Thyroid gland (tissue), 4 donors: ENCODE measurements around the gene CFAP161. TPM values are rescaled to one million over a fixed set of nuclear protein-coding genes. Genes with fewer than 3 reads are reported as not detected.

ENCODE experiments used
- DNase-seq, 2 donors: peaks; one replicate each; pipeline ENCODE4 v3.0.0-alpha.2; 2019
- H3K27ac ChIP-seq, 3 donors: fragments of 200-600 bp; sonication (generic); 1 replicate in 2 of 3; 2 replicates in 1 of 3; pipeline ENCODE4 v1.5.1; 2016 to 2019; ENCODE audit warnings: mild to moderate bottlenecking in 1 of 3, moderate library complexity in 1 of 3
- H3K27me3 ChIP-seq: fragments of 200-600 bp; sonication (generic); one replicate; pipeline ENCODE4 v1.5.1; 2019
- H3K36me3 ChIP-seq, 2 donors: fragments of 200-600 bp; sonication (generic); one replicate each; pipeline ENCODE4 v1.5.1; 2016 to 2019
- H3K4me1 ChIP-seq, 2 donors: fragments of 200-600 bp; sonication (generic); one replicate each; pipeline ENCODE4 v1.5.1; 2017 to 2019
- H3K4me3 ChIP-seq, 3 donors: fragments of 200-600 bp; sonication (generic); replicated peaks in 1 of 3; 1 replicate in 2 of 3; 2 replicates in 1 of 3; pipeline ENCODE4 v1.5.1; 2016; ENCODE audit warnings: mild to moderate bottlenecking in 1 of 3
- H3K9me3 ChIP-seq: fragments of 200-600 bp; sonication (generic); one replicate; pipeline ENCODE4 v1.5.1; 2017
- POLR2A ChIP-seq, 2 donors: fragments of 450-650 bp; IDR thresholded peaks; one replicate each; pipeline ENCODE4 v1.6.1; 2017; ENCODE audit warnings: antibody characterized with exemption in 2 of 2, mild to moderate bottlenecking in 2 of 2, moderate library complexity in 1 of 2
- WGBS, 2 donors: methylation state at CpG; one replicate each; pipeline ENCODE4 v1.1.5; 2017; 5-methylcytosine and 5-hydroxymethylcytosine counted together
- intact Hi-C: fragments of 100-400 bp; cut with DNase I; formaldehyde crosslinking; loops from one replicate; pipeline ENCODE4 v1.15.1; 2023
- total RNA-seq, 4 donors: library from RNA; depleted of rRNA; stranded (reverse); fragments of >200 nt; gene quantifications; one replicate each; pipeline ENCODE4 v1.2.3, GENCODE V29; 2016
- TF ChIP-seq, protein P1 (sequence below), 6 experiments: fragments of 200-600 bp in 3 of 6; fragments of 450-650 bp in 3 of 6; sonication (generic) in 3 of 6; IDR thresholded peaks; one replicate each; pipeline ENCODE4 v1.5.1; 2016 to 2019; ENCODE audit warnings: antibody characterized with exemption in 6 of 6, mild to moderate bottlenecking in 2 of 6, inconsistent platforms in 1 of 6, moderate library complexity in 1 of 6

The CFAP161 gene
- total RNA-seq, 4 donors from 2014 or later, result 0.56 to 0.81 (median 0.78) TPM; not detected in 1

DNA sequence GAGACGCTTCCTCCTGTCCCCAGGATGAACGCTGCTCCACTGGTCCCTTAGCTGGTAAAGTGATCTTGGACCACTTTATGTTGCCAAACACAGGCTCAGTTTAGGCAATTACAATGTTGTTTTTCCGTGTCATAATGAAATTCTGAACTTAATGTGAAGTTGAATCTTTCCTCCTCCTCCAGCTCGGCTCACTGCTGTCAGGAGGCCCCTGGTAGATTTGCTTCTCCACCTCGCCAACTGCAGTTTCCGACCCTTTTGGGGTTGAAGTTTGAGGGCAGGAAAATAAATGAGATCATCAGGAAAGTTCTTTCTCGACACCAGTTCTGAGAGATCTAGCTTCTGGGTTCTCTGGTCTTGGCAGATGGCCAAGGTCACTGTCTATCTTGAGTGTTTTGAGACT, 27.8 kb downstream of the CFAP161 start:
- no peak for DNase-seq
- Histone ChIP-seq H3K4me3 (no peak overlapping the region), H3K9me3 (no peaks in the 10 kb centered on the region), H3K4me1 (peaks cover 0 to 29% of the 10 kb centered on the region in 2 donors), H3K36me3 (no peaks in the 10 kb centered on the region), H3K27ac (no peak overlapping the region), H3K27me3 (no peaks in the 10 kb centered on the region)
- intact Hi-C loops, result no loop called here
- 74 to 76% methylated on average over 7 of the region's 7 CpGs for WGBS, 2 donors
- TF ChIP-seq, protein P1, sequence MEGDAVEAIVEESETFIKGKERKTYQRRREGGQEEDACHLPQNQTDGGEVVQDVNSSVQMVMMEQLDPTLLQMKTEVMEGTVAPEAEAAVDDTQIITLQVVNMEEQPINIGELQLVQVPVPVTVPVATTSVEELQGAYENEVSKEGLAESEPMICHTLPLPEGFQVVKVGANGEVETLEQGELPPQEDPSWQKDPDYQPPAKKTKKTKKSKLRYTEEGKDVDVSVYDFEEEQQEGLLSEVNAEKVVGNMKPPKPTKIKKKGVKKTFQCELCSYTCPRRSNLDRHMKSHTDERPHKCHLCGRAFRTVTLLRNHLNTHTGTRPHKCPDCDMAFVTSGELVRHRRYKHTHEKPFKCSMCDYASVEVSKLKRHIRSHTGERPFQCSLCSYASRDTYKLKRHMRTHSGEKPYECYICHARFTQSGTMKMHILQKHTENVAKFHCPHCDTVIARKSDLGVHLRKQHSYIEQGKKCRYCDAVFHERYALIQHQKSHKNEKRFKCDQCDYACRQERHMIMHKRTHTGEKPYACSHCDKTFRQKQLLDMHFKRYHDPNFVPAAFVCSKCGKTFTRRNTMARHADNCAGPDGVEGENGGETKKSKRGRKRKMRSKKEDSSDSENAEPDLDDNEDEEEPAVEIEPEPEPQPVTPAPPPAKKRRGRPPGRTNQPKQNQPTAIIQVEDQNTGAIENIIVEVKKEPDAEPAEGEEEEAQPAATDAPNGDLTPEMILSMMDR (IDR thresholded peaks at IDR 0.05), result no peak
- no peak for TF ChIP-seq POLR2A (IDR thresholded peaks at IDR 0.05)

GRCh38 chr15:81163961-81164800, 30.1 kb downstream of the CFAP161 start:
- TF ChIP-seq POLR2A (IDR thresholded peaks at IDR 0.05), result no peak
- TF ChIP-seq, protein P1 (IDR thresholded peaks at IDR 0.05), result no peak
- Histone ChIP-seq H3K27ac (no peak overlapping the region), H3K9me3 (no peaks in the 10 kb centered on the region), H3K4me3 (no peak overlapping the region), H3K27me3 (no peaks in the 10 kb centered on the region), H3K4me1 (peaks cover 0 to 22% of the 10 kb centered on the region in 2 donors), H3K36me3 (no peaks in the 10 kb centered on the region)
- DNase-seq, result no peak
- 87 to 90% methylated on average over 2 to 3 of the region's 3 CpGs for WGBS, 2 donors
- intact Hi-C loops, result no loop called here

DNA sequence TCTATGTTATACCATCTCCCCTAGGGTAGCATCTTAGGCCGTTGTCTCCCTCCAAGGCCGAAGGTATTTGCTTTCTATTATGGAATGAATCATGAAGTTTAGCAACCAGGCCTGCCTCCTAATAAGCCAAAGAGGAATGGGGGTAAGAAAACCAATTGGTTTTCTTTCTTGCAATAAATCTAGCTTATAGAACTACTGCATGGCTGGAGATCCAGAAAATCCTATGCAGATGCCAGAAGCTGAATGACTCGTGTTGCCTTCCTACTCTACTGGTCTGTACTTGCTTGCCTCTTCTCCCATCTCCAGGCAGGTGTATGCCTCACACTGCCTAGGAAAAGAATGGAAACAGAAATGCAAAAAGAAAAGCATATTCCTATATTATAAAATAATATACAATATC, 31.5 kb downstream of the CFAP161 start:
- no peaks in the 10 kb centered on the region for H3K36me3 ChIP-seq
- intact Hi-C loops, result no loop called here
- no peak for DNase-seq

GRCh38 chr15:81166636-81167305, 32.7 kb downstream of the CFAP161 start:
- Histone ChIP-seq H3K27ac (no peak overlapping the region), H3K9me3 (no peaks in the 10 kb centered on the region), H3K4me3 (no peak overlapping the region), H3K4me1 (peaks cover 0 to 8% of the 10 kb centered on the region in 2 donors), H3K36me3 (no peaks in the 10 kb centered on the region), H3K27me3 (no peaks in the 10 kb centered on the region)
- intact Hi-C loops, result no loop called here
- TF ChIP-seq, protein P1 (IDR thresholded peaks at IDR 0.05), result no peak
- no peak for TF ChIP-seq POLR2A (IDR thresholded peaks at IDR 0.05)
- DNase-seq, result no peak
- WGBS, 2 donors, result 69 to 86% methylated on average over 3 of the region's 3 CpGs

More for the DNA sequence above, 31.5 kb downstream of the CFAP161 start:
- H3K4me1 ChIP-seq, result peaks cover 0 to 16% of the 10 kb centered on the region in 2 donors
- no peaks in the 10 kb centered on the region for H3K27me3 ChIP-seq
- no peaks in the 10 kb centered on the region for H3K9me3 ChIP-seq
- WGBS, 2 donors, result 70 to 96% methylated on average over 3 of the region's 3 CpGs
- TF ChIP-seq POLR2A (IDR thresholded peaks at IDR 0.05), result no peak
- TF ChIP-seq, protein P1 (IDR thresholded peaks at IDR 0.05), result no peak
- H3K4me3 ChIP-seq, result no peak overlapping the region
- H3K27ac ChIP-seq, result no peak overlapping the region

GRCh38 chr15:81168131-81168526, 34.1 kb downstream of the CFAP161 start:
- intact Hi-C loops, result no loop called here
- Histone ChIP-seq H3K4me1 (peaks cover 0 to 8% of the 10 kb centered on the region in 2 donors), H3K9me3 (no peaks in the 10 kb centered on the region), H3K27me3 (no peaks in the 10 kb centered on the region), H3K4me3 (no peak overlapping the region), H3K36me3 (no peaks in the 10 kb centered on the region), H3K27ac (no peak overlapping the region)
- 93 to 100% methylated on average over 2 of the region's 2 CpGs for WGBS, 2 donors
- DNase-seq, result no peak
- TF ChIP-seq, protein P1 (IDR thresholded peaks at IDR 0.05), result no peak
- no peak for TF ChIP-seq POLR2A (IDR thresholded peaks at IDR 0.05)
